ENCODE results near the gene PVALEF.

Gene PVALEF

GRCh38 chr17:81129289-81129688 lies 36.0 kb upstream of the PVALEF start:
- no peak for FAIRE-seq

GRCh38 chr17:81129711-81130367 lies 35.5 kb upstream of the PVALEF start:
- FAIRE-seq: no peak

DNA sequence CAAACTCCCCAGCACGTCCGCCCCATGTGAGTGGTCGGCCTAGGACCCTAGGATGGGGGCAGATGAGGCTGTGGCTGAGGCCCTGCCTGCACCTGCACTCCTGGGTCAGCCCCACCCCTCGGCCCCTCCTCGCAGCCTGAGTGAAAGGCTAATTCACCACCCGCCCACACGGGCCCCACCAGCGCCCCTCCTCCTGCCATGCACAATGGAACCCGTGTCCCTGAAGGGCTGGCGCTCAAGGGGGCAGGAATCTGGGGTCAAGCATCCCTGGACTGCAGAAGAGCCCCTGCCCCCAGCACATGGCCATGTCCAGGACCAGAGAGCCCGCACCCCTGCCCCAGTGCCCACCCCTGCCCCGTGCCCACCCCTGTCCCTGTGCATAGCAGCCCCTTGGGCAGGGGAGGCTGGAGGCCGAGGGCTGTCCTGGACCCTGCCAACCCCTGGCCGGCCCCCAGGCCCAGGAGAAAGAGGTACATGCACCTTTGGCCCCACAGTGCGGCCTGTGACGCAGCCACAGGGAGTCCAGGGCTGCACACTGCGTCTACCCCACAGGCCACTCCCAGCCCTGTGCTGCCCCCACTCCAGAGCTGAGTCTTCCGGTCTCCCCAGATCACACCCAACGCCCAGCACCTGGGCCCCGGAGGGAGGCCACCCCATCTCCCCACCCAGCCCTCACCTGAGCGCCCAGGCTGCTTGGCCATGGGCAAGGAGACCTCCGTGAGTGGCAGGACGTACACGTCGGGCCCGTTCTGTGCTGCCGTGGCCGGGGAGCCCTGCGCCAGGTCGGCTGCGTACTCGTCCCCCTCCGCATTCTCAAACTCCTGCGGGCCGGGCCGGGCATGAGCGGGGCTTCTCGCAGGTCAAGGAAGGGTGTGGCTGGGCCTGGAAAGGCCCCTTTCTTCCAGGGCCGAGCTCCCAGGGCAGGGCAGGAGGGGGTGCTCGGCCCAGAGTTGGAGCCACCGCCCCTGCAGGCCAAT lies 34.6 kb upstream of the PVALEF start:
- no peak for FAIRE-seq

- FAIRE-seq: no peak
These were observed 33.7 kb upstream of the PVALEF start for GRCh38 chr17:81131486-81132196.

- no peak for FAIRE-seq
These were observed 33.1 kb upstream of the PVALEF start for GRCh38 chr17:81132197-81132540.

GRCh38 chr17:81132770-81133723 lies 32.3 kb upstream of the PVALEF start:
- FAIRE-seq: no peak

DNA sequence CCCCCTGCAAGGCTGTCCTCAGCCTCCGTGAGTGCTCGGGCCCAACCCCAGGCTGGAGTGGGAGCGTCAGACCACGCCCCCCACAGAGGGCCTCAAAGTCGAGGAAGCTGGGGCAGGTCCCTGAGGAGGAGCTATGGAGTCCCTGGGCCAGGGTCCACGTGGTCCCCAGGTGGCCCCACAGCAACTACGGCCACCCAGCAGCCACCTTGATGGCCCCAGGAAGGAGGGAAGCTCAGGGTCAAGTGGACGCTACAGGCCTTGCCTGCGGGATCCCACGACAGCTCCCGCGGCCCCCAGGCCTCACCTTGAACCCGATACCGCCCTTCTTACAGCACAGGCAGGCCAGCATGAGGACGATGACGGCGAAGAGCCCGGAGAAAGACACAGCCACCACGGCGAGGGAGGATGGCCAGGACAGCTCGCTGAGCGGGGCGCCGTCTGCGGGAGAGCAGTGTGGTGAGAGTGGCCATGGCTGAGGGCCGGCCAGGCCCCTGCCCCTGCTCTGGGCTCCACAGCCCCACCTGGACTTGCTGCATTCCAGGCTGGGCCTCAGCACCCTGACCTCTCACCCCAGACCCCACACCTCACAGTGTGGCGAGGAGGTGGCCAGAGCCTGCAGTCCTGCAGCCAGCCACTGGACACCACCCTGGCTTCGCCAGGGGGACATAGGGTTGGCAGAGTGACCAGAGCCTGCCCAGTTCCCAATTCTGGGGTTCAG lies 31.1 kb upstream of the PVALEF start:
- FAIRE-seq: no peak

GRCh38 chr17:81135505-81136278 lies 29.6 kb upstream of the PVALEF start:
- FAIRE-seq: no peak

DNA sequence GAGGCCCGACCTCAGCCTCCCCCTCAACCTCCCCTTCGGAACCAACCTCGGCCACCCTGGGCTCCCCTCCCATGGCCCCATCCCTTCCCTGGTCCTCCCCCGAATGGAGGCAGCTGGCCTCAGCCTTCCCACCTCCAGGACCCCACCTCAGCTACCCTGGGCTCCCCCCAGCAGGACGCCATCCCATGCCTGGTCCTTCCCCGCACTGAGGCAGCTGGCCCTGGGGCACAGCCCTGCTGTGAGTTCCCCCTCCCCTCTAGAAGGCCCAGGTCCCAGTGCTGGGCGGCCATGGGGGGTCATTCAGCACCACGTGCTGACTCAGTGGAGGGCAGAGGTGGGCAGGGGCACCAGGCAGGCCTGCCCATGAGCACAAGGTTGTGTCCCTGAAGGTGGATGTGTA lies 28.9 kb upstream of the PVALEF start:
- no peak for FAIRE-seq

DNA sequence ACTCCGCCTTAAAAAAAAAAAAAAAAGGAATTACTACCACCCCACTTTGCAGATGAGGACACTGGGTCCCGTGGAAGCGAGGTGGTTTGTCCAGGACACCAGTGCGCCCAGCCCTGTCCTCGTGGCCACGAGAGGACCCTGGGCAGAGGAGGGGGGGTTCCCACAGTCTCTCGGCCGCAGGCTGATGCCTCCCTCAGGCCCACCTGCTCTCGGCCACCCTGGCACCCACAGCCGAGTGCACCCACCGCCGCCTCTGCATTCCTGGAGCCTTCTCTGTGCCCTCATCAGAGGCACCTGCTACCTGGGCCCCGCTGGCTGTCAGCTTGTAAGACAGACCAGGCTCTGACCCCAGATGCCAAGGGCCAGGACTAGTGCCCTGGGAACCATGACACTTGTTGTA lies 28.1 kb upstream of the PVALEF start:
- FAIRE-seq: no peak

DNA sequence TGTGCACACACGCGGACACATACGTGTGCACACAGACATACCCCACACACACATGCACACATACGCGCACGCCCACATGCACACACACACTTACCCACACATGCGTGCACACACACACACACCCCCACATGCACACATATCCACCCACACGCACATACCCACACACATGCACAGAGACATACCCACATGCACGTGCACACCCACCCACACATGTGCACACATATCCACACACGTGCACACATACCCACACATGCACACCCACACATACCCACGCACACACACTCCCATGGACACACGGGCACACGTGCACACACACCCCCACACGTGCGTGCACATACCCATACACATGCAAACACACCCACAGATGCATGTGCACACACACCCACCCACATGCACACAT lies 27.2 kb upstream of the PVALEF start:
- no peak for FAIRE-seq

GRCh38 chr17:81138500-81138899 lies 26.8 kb upstream of the PVALEF start:
- FAIRE-seq: no peak

DNA sequence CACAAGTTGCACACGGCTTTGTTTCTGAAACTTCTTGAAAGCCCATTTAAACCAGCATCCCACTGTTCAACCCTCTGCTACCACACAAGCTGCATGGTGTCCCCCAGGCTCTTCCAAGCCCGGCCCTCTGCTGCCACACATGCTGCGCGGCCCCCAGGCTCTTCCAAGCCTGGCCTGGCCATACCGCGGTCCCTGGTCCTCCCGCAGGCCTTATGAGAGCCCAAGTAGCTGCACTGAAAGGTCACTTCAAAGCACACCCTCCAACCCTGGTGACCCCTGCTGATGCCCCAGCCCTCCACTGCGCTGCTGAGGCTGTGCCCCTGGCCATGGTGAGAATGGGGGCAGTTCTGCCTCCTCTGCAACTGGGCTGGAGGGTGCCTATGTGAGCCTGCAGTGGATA lies 25.9 kb upstream of the PVALEF start:
- FAIRE-seq: no peak

GRCh38 chr17:81140018-81140417 lies 25.3 kb upstream of the PVALEF start:
- FAIRE-seq: no peak

DNA sequence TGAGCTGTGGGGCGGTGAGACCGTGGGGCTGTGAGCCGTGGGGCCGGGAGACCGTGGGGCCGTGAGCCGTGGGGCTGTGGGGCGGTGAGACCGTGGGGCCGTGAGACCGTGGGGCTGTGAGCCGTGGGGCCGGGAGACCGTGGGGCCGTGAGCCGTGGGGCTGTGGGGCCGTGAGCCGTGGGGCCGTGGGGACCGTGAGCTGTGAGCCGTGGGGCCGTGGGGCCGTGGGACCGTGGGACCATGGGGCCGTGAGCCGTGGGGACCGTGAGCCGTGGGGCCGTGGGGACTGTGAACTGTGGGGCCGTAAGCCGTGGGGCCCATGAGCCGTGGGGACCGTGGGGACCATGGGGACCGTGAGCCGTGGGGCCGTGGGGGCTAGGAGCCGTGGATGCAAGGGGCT lies 24.6 kb upstream of the PVALEF start:
- no peak for FAIRE-seq

GRCh38 chr17:81142301-81143199 lies 22.8 kb upstream of the PVALEF start:
- no peak for FAIRE-seq

DNA sequence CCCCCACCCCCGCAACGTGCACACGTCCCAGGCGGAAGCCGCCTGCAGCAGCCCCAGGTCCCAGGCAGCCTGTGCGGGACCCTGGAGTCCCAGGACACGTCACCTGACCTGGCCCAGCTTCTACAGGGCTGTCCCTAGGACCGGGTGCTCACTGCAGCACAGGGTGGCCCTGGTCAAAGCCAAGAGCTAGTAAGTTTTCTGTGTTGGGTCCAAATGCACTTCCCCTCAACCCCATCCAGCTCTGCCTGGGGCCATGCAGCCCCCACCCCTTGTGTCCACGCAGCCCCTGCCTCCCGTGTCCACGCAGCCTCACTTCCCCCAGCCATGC lies 22.1 kb upstream of the PVALEF start:
- no peak for FAIRE-seq

- FAIRE-seq: no peak
These were observed 21.4 kb upstream of the PVALEF start for GRCh38 chr17:81143717-81144422.

GRCh38 chr17:81144423-81144781 lies 20.9 kb upstream of the PVALEF start:
- FAIRE-seq: no peak

Data from islet of Langerhans (tissue), 1 donor.